HG03521 (cell line): Measurements from ENCODE around the gene GTPBP4.

Experiments used
- ATAC-seq: cut with Tn5 transposase; IDR thresholded peaks from one replicate; pipeline ENCODE4 v1.9.1; 2021; ENCODE audit warnings: mild to moderate bottlenecking, moderate library complexity; ENCODE audit not compliant: unreplicated experiment

GTPBP4 gene

GRCh38 chr10:966466-967235, 21.6 kb upstream of the GTPBP4 start:
- ATAC-seq = no peak

GRCh38 chr10:968546-969199, 19.6 kb upstream of the GTPBP4 start:
- ATAC-seq = no peak

- ATAC-seq = no peak
Observed at GRCh38 chr10:969473-970150, 18.6 kb upstream of the GTPBP4 start.

- no peak for ATAC-seq
Observed at GRCh38 chr10:970311-971149, 17.7 kb upstream of the GTPBP4 start.

GRCh38 chr10:971150-971542, 17.1 kb upstream of the GTPBP4 start:
- no peak for ATAC-seq

- no peak for ATAC-seq
Observed at GRCh38 chr10:971613-972012, 16.6 kb upstream of the GTPBP4 start.

- ATAC-seq = no peak
Observed at GRCh38 chr10:972763-973162, 15.5 kb upstream of the GTPBP4 start.

- no peak for ATAC-seq
Observed at GRCh38 chr10:974038-974784, 14.0 kb upstream of the GTPBP4 start.

GRCh38 chr10:974785-975074, 13.5 kb upstream of the GTPBP4 start:
- ATAC-seq = no peak

- ATAC-seq = no peak
Observed at GRCh38 chr10:976316-976715, 11.9 kb upstream of the GTPBP4 start.

- ATAC-seq = no peak
Observed at GRCh38 chr10:978826-979421, 9.3 kb upstream of the GTPBP4 start.

GRCh38 chr10:980468-981093, 7.7 kb upstream of the GTPBP4 start:
- ATAC-seq = no peak

GRCh38 chr10:983401-983800, 4.8 kb upstream of the GTPBP4 start:
- no peak for ATAC-seq

- no peak for ATAC-seq
Observed at GRCh38 chr10:983971-984655, 4.1 kb upstream of the GTPBP4 start.

GRCh38 chr10:985361-985760, 2.9 kb upstream of the GTPBP4 start:
- no peak for ATAC-seq

- no peak for ATAC-seq
Observed at GRCh38 chr10:986137-986825, 2.0 kb upstream of the GTPBP4 start.

GRCh38 chr10:986881-987619, 1.2 kb upstream of the GTPBP4 start:
- ATAC-seq = no peak

GRCh38 chr10:987620-987869, 689 bp upstream of the GTPBP4 start:
- ATAC-seq = no peak
